HG03354 (cell line): ENCODE results near the gene HSFX1.

ENCODE experiments used
- ATAC-seq: cut with Tn5 transposase; IDR thresholded peaks from one replicate; pipeline ENCODE4 v1.9.1; 2021; ENCODE audit warnings: mild to moderate bottlenecking; ENCODE audit not compliant: unreplicated experiment, poor library complexity, severe bottlenecking

Gene HSFX1

GRCh38 chrX:149803458-149804062 is 29.7 kb downstream of the HSFX1 start:
- ATAC-seq: no peak

GRCh38 chrX:149804102-149804501 is 30.2 kb downstream of the HSFX1 start:
- ATAC-seq: no peak

GRCh38 chrX:149807747-149808458 is 34.0 kb downstream of the HSFX1 start:
- no peak for ATAC-seq

GRCh38 chrX:149818652-149819051 is 44.8 kb downstream of the HSFX1 start:
- ATAC-seq: no peak

- ATAC-seq: no peak
Measured at GRCh38 chrX:149819371-149819770, 45.5 kb downstream of the HSFX1 start.

- no peak for ATAC-seq
Measured at GRCh38 chrX:149825424-149825823, 51.6 kb downstream of the HSFX1 start.
